Body of pancreas (tissue), 4 donors: ENCODE results near the gene TUBB2B.

Experiments used
- CTCF ChIP-seq, 7 experiments: fragments of 450-650 bp in 4 of 7; fragments of 200-600 bp in 3 of 7; sonication (generic) in 3 of 7; IDR thresholded peaks; one replicate each; pipeline ENCODE4 v1.5.1; 2016 to 2019; ENCODE audit warnings: antibody characterized with exemption in 7 of 7
- POLR2A ChIP-seq, 3 donors: fragments of 450-650 bp; IDR thresholded peaks; one replicate each; pipeline ENCODE4 v1.6.1; 2016; ENCODE audit warnings: antibody characterized with exemption in 3 of 3, mild to moderate bottlenecking in 2 of 3

- TF ChIP-seq CTCF (IDR thresholded peaks at IDR 0.05), result no peak
- TF ChIP-seq POLR2A (IDR thresholded peaks at IDR 0.05), result no peak
Observed at GRCh38 chr6:3212261-3212660, 15.2 kb downstream of the TUBB2B start.
